Stomach (tissue), 9 donors: ENCODE data around the gene PHLDA1. TPM values are rescaled to one million over a fixed set of nuclear protein-coding genes. Genes with fewer than 3 reads are reported as not detected.

Experiments
- DNase-seq, 2 donors: peaks; one replicate each; pipeline versions ENCODE4 v3.0.0 to v3.0.0-alpha.2; 2013 to 2019
- H3K27ac ChIP-seq, 5 donors: fragments of 200-600 bp in 4 of 5; sonication (generic) in 4 of 5; one replicate each; pipeline ENCODE4 v1.5.1; 2013 to 2019; ENCODE audit warnings: mild to moderate bottlenecking in 1 of 5, moderate library complexity in 1 of 5
- H3K27me3 ChIP-seq, 3 donors: fragments of 200-600 bp; sonication (generic); one replicate each; pipeline ENCODE4 v1.5.1; 2017 to 2019; ENCODE audit warnings: mixed run types in 1 of 3
- H3K36me3 ChIP-seq, 4 donors: fragments of 200-600 bp; sonication (generic); 1 replicate in 3 of 4; 2 replicates in 1 of 4; pipeline ENCODE4 v1.5.1; 2016 to 2019
- H3K4me1 ChIP-seq, 4 donors: fragments of 200-600 bp; sonication (generic); one replicate each; pipeline ENCODE4 v1.5.1; 2016 to 2019
- H3K4me3 ChIP-seq, 4 donors: fragments of 200-600 bp; sonication (generic) in 3 of 4; one replicate each; pipeline ENCODE4 v1.5.1; 2016 to 2019; ENCODE audit warnings: mild to moderate bottlenecking in 1 of 4
- H3K9me3 ChIP-seq, 4 donors: fragments of 200-600 bp; sonication (generic); one replicate each; pipeline ENCODE4 v1.5.1; 2016 to 2019
- CTCF ChIP-seq, 7 experiments: fragments of 450-650 bp in 4 of 7; fragments of 200-600 bp in 3 of 7; sonication (generic) in 3 of 7; IDR thresholded peaks; one replicate each; pipeline ENCODE4 v1.5.1; 2016 to 2019; ENCODE audit warnings: antibody characterized with exemption in 7 of 7, control low read depth in 2 of 7, mild to moderate bottlenecking in 1 of 7
- EP300 ChIP-seq: sonication (generic); formaldehyde crosslinking; IDR thresholded peaks from one replicate; pipeline ENCODE4 v1.6.1; 2017; ENCODE audit warnings: antibody characterized with exemption
- POLR2A ChIP-seq, 4 donors: fragments of 450-650 bp; IDR thresholded peaks; one replicate each; pipeline ENCODE4 v1.6.1; 2016; ENCODE audit warnings: antibody characterized with exemption in 4 of 4, control low read depth in 2 of 4, mild to moderate bottlenecking in 1 of 4, moderate library complexity in 1 of 4
- POLR2AphosphoS5 ChIP-seq, 3 donors: sonication (generic); formaldehyde crosslinking; IDR thresholded peaks; one replicate each; pipeline ENCODE4 v1.6.1; 2016; ENCODE audit warnings: antibody characterized with exemption in 3 of 3
- WGBS, 5 donors: extraction: QIAGEN DNeasy Blood & Tissue Kit in 3 of 5; methylation state at CpG; one replicate each; pipeline versions ENCODE4 v1.1.5 to v1.1.7; 2013 to 2018; 5-methylcytosine and 5-hydroxymethylcytosine counted together
- intact Hi-C: fragments of 100-400 bp; cut with DNase I; formaldehyde crosslinking; loops from one replicate; pipeline ENCODE4 v1.15.1; 2023; ENCODE audit warnings: low total_unique reads
- polyA plus RNA-seq, 3 donors: library from polyadenylated mRNA; stranded (reverse); fragments of 200-250 nt; gene quantifications; one replicate each; pipeline ENCODE4 v1.2.3, GENCODE V29; 2013
- total RNA-seq, 5 donors: library from RNA; depleted of rRNA; stranded (reverse); fragments of >200 nt; gene quantifications; one replicate each; pipeline versions ENCODE4 v1.1.0 to v1.2.3, GENCODE V29; 2014 to 2016
- donor health status: healthy with polysubstance abuse.
- donor health status: Bipolar disorder and iron deficiency.
- donor health status: healthy.

Gene PHLDA1
- total and polyA plus RNA-seq, 8 donors, result 4.9 to 62.4 (median 16.5) TPM

DNA sequence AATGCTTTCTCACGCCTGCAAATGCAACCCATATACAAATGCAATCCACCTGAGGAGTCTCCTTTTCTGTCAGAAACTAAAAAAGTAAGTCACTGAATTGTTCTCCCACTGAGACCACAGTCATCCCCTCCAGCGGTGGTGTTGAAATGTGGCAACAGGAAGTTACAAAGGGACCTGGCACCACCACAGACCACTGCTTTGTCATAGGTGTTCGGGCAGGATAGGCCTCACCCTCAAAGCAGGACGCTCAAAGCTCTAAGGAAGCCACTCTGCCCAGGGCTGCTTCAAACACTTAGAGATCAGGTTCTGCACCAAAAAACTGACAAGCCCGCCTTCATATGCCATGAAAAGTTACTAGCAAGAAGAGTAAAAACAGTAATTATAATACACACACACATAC is 11.3 kb downstream of the PHLDA1 start:
- WGBS, 5 donors, result 64 to 77% (median 70%) methylated on average over 5 of the region's 5 CpGs
- Histone ChIP-seq H3K36me3 (no peaks in the 10 kb centered on the region), H3K9me3 (no peaks in the 10 kb centered on the region), H3K4me1 (peaks cover 0 to 18% (median 2%) of the 10 kb centered on the region in 4 donors), H3K4me3 (no peak overlapping the region), H3K27ac (peak overlapping the region; percentile 37 to 85 (median 66)), H3K27me3 (no peaks in the 10 kb centered on the region)
- intact Hi-C loops, result no loop called here
- DNase-seq, result peak; percentile 35 to 55
- no peak for TF ChIP-seq POLR2A (IDR thresholded peaks at IDR 0.05)
- TF ChIP-seq CTCF (IDR thresholded peaks at IDR 0.05), result no peak
- no peak for TF ChIP-seq EP300
- TF ChIP-seq POLR2AphosphoS5 (IDR thresholded peaks at IDR 0.05), result no peak

- no peak overlapping the region for H3K4me3 ChIP-seq
- TF ChIP-seq POLR2A (IDR thresholded peaks at IDR 0.05) (no peak), EP300 (no peak), CTCF (IDR thresholded peaks at IDR 0.05) (no peak), POLR2AphosphoS5 (IDR thresholded peaks at IDR 0.05) (no peak)
- no peaks in the 10 kb centered on the region for H3K9me3 ChIP-seq
- peaks cover 0 to 18% (median 2%) of the 10 kb centered on the region in 4 donors for H3K4me1 ChIP-seq
- H3K27me3 ChIP-seq, result no peaks in the 10 kb centered on the region
- H3K27ac ChIP-seq, result no peak overlapping the region
- intact Hi-C loops, result no loop called here
- WGBS, 5 donors, result 56 to 82% (median 73%) methylated on average over 1 of the region's 1 CpG
- H3K36me3 ChIP-seq, result no peaks in the 10 kb centered on the region
- no peak for DNase-seq
Observed at GRCh38 chr12:76018672-76019071, 12.9 kb downstream of the PHLDA1 start.

DNA sequence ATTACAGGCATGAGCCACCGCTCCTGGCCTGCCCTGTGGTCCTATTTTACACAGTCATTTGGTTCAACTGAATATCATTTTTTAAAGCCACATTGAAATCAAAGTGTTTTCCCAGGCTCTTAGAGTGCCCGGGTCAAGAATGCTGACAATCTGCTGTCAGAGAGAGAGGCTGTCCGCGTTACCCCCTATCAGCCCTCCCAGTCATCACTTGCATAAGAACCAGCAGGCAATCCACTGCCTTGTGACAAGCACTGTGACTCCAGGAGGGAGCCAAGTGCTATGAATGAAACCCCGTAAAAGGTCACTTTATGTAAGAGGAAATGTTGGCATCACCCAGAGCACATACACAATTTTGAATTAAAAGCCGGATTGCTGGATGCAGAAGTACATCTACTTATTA is 13.5 kb downstream of the PHLDA1 start:
- intact Hi-C loops, result no loop called here
- H3K27ac ChIP-seq, result no peak overlapping the region

GRCh38 chr12:76014007-76014406 is 17.6 kb downstream of the PHLDA1 start:
- no peak for DNase-seq

More for the DNA sequence above, 13.5 kb downstream of the PHLDA1 start:
- Histone ChIP-seq H3K27me3 (no peaks in the 10 kb centered on the region), H3K4me3 (no peak overlapping the region), H3K9me3 (no peaks in the 10 kb centered on the region), H3K36me3 (no peaks in the 10 kb centered on the region), H3K4me1 (peaks cover 0 to 18% (median 2%) of the 10 kb centered on the region in 4 donors)
- 66 to 78% (median 71%) methylated on average over 6 of the region's 6 CpGs for WGBS, 5 donors
- peak in 1 of 2 donors; percentile 26 for DNase-seq
- no peak for TF ChIP-seq POLR2A (IDR thresholded peaks at IDR 0.05)
- no peak for TF ChIP-seq POLR2AphosphoS5 (IDR thresholded peaks at IDR 0.05)
- TF ChIP-seq CTCF (IDR thresholded peaks at IDR 0.05), result no peak
- TF ChIP-seq EP300, result no peak

More at GRCh38 chr12:76014007-76014406, 17.6 kb downstream of the PHLDA1 start:
- Histone ChIP-seq H3K27me3 (no peaks in the 10 kb centered on the region), H3K36me3 (no peaks in the 10 kb centered on the region), H3K4me1 (no peaks in the 10 kb centered on the region), H3K4me3 (no peak overlapping the region), H3K9me3 (no peaks in the 10 kb centered on the region), H3K27ac (no peak overlapping the region)
- 52 to 77% (median 58%) methylated on average over 8 of the region's 8 CpGs for WGBS, 5 donors
- TF ChIP-seq EP300 (no peak), POLR2AphosphoS5 (IDR thresholded peaks at IDR 0.05) (no peak), POLR2A (IDR thresholded peaks at IDR 0.05) (no peak), CTCF (IDR thresholded peaks at IDR 0.05) (no peak)
- intact Hi-C loops, result no loop called here
